ENCODE data around the gene RXRA.
"Not testable (repeated sequence)": the region's sequence is repeated elsewhere in the genome, so short reads cannot be mapped to it uniquely, and the experiment has no call there.

Gene RXRA

GRCh38 chr9:134305533-134305932 lies 20.7 kb upstream of the RXRA start:
- Histone ChIP-seq H3K9ac (ENCODE audit: low read length) (no peak overlapping the region), H4K91ac (ENCODE audit: low read depth, low read length) (no peak overlapping the region), H2BK12ac (ENCODE audit: low read length) (no peak overlapping the region), H3K27me3 (ENCODE audit: insufficient read depth, low read length) (no peaks in the 10 kb centered on the region), H4K8ac (ENCODE audit: low read depth, low read length) (no peak overlapping the region), H3K9me3 (ENCODE audit: insufficient read depth, low read depth, low read length) (peaks cover 10% of the 10 kb centered on the region), H4K12ac (ENCODE audit: low read depth, low read length) (no peak overlapping the region), H3K4me3 (ENCODE audit: low read depth, low read length) (peak overlapping the region; percentile 10), H3K14ac (ENCODE audit: low read length) (no peak overlapping the region), H3K4me2 (ENCODE audit: low read length) (no peak overlapping the region), H3K18ac (ENCODE audit: low read length) (no peak overlapping the region), H3K23ac (ENCODE audit: low read length) (no peak overlapping the region), H3K79me2 (ENCODE audit: control insufficient read depth, insufficient read depth, low read length, poor library complexity) (no peaks in the 10 kb centered on the region), H3K36me3 (ENCODE audit: control insufficient read depth in 1 of 2, insufficient read depth in 2 of 2, low read length in 2 of 2) (no peaks in the 10 kb centered on the region), H2AK5ac (ENCODE audit: low read length) (no peak overlapping the region), H2BK120ac (ENCODE audit: insufficient read depth, low read length, poor library complexity) (no peak overlapping the region), H2AFZ (ENCODE audit: insufficient read depth, low read length, poor library complexity) (no peak overlapping the region), H3K4ac (ENCODE audit: low read depth, low read length) (no peak overlapping the region), H3K27ac (ENCODE audit: low read depth, low read length) (no peak overlapping the region), H2BK5ac (ENCODE audit: low read depth, low read length, poor library complexity) (no peak overlapping the region), H3K79me1 (ENCODE audit: low read length) (no peaks in the 10 kb centered on the region), H3K4me1 (ENCODE audit: control insufficient read depth in 1 of 2, insufficient read depth in 2 of 2, low read length in 2 of 2) (no peaks in the 10 kb centered on the region)
- no peak for DNase-seq
- no CpG with 5 or more reads among the region's 1 CpG for WGBS (ENCODE audit: extremely low coverage, insufficient coverage, insufficient read length)

GRCh38 chr9:134306042-134306441 lies 20.2 kb upstream of the RXRA start:
- H3K14ac ChIP-seq (ENCODE audit: low read length); H4K91ac ChIP-seq (ENCODE audit: low read depth, low read length); H3K4ac ChIP-seq (ENCODE audit: low read depth, low read length); H3K36me3 ChIP-seq (ENCODE audit: control insufficient read depth in 1 of 2, insufficient read depth in 2 of 2, low read length in 2 of 2); H3K4me3 ChIP-seq (ENCODE audit: low read depth, low read length); H3K18ac ChIP-seq (ENCODE audit: low read length); DNase-seq; H2AK5ac ChIP-seq (ENCODE audit: low read length); H3K27ac ChIP-seq (ENCODE audit: low read depth, low read length); H4K12ac ChIP-seq (ENCODE audit: low read depth, low read length); H2AFZ ChIP-seq (ENCODE audit: insufficient read depth, low read length, poor library complexity); H2BK120ac ChIP-seq (ENCODE audit: insufficient read depth, low read length, poor library complexity); H3K79me1 ChIP-seq (ENCODE audit: low read length); H3K23ac ChIP-seq (ENCODE audit: low read length); H2BK5ac ChIP-seq (ENCODE audit: low read depth, low read length, poor library complexity); H3K9me3 ChIP-seq (ENCODE audit: insufficient read depth, low read depth, low read length); H4K8ac ChIP-seq (ENCODE audit: low read depth, low read length); H3K4me1 ChIP-seq (ENCODE audit: control insufficient read depth in 1 of 2, insufficient read depth in 2 of 2, low read length in 2 of 2); H2BK12ac ChIP-seq (ENCODE audit: low read length); H3K79me2 ChIP-seq (ENCODE audit: control insufficient read depth, insufficient read depth, low read length, poor library complexity); H3K27me3 ChIP-seq (ENCODE audit: insufficient read depth, low read length); H3K9ac ChIP-seq (ENCODE audit: low read length); H3K4me2 ChIP-seq (ENCODE audit: low read length): not testable (repeated sequence)

- no peak for DNase-seq
- Histone ChIP-seq H2AFZ (ENCODE audit: insufficient read depth, low read length, poor library complexity) (no peak overlapping the region), H3K79me2 (ENCODE audit: control insufficient read depth, insufficient read depth, low read length, poor library complexity) (no peaks in the 10 kb centered on the region), H3K9me3 (ENCODE audit: insufficient read depth, low read depth, low read length) (peaks cover 10% of the 10 kb centered on the region), H3K9ac (ENCODE audit: low read length) (no peak overlapping the region), H4K91ac (ENCODE audit: low read depth, low read length) (no peak overlapping the region), H3K23ac (ENCODE audit: low read length) (no peak overlapping the region), H2BK5ac (ENCODE audit: low read depth, low read length, poor library complexity) (no peak overlapping the region), H2BK12ac (ENCODE audit: low read length) (no peak overlapping the region), H3K4me3 (ENCODE audit: low read depth, low read length) (no peak overlapping the region), H2AK5ac (ENCODE audit: low read length) (no peak overlapping the region), H3K27me3 (ENCODE audit: insufficient read depth, low read length) (no peaks in the 10 kb centered on the region), H3K18ac (ENCODE audit: low read length) (no peak overlapping the region), H3K4me1 (ENCODE audit: control insufficient read depth in 1 of 2, insufficient read depth in 2 of 2, low read length in 2 of 2) (no peaks in the 10 kb centered on the region), H3K4ac (ENCODE audit: low read depth, low read length) (no peak overlapping the region), H3K79me1 (ENCODE audit: low read length) (no peaks in the 10 kb centered on the region), H3K27ac (ENCODE audit: low read depth, low read length) (no peak overlapping the region), H3K36me3 (ENCODE audit: control insufficient read depth in 1 of 2, insufficient read depth in 2 of 2, low read length in 2 of 2) (no peaks in the 10 kb centered on the region), H4K8ac (ENCODE audit: low read depth, low read length) (no peak overlapping the region), H3K4me2 (ENCODE audit: low read length) (no peak overlapping the region), H3K14ac (ENCODE audit: low read length) (no peak overlapping the region), H4K12ac (ENCODE audit: low read depth, low read length) (no peak overlapping the region), H2BK120ac (ENCODE audit: insufficient read depth, low read length, poor library complexity) (no peak overlapping the region)
- no CpG with 5 or more reads among the region's 15 CpGs for WGBS (ENCODE audit: extremely low coverage, insufficient coverage, insufficient read length)
These were observed 19.3 kb upstream of the RXRA start for GRCh38 chr9:134306636-134307600.

GRCh38 chr9:134307674-134308638 lies 18.3 kb upstream of the RXRA start:
- Histone ChIP-seq H2BK120ac (ENCODE audit: insufficient read depth, low read length, poor library complexity) (no peak overlapping the region), H3K9me3 (ENCODE audit: insufficient read depth, low read depth, low read length) (peaks cover 10% of the 10 kb centered on the region), H3K4me2 (ENCODE audit: low read length) (no peak overlapping the region), H3K23ac (ENCODE audit: low read length) (no peak overlapping the region), H3K4me3 (ENCODE audit: low read depth, low read length) (no peak overlapping the region), H3K14ac (ENCODE audit: low read length) (no peak overlapping the region), H3K27me3 (ENCODE audit: insufficient read depth, low read length) (no peaks in the 10 kb centered on the region), H2BK12ac (ENCODE audit: low read length) (no peak overlapping the region), H4K8ac (ENCODE audit: low read depth, low read length) (no peak overlapping the region), H4K91ac (ENCODE audit: low read depth, low read length) (no peak overlapping the region), H3K27ac (ENCODE audit: low read depth, low read length) (no peak overlapping the region), H3K79me1 (ENCODE audit: low read length) (no peaks in the 10 kb centered on the region), H3K9ac (ENCODE audit: low read length) (no peak overlapping the region), H3K36me3 (ENCODE audit: control insufficient read depth in 1 of 2, insufficient read depth in 2 of 2, low read length in 2 of 2) (no peaks in the 10 kb centered on the region), H3K18ac (ENCODE audit: low read length) (no peak overlapping the region), H2AFZ (ENCODE audit: insufficient read depth, low read length, poor library complexity) (no peak overlapping the region), H2AK5ac (ENCODE audit: low read length) (no peak overlapping the region), H3K4ac (ENCODE audit: low read depth, low read length) (no peak overlapping the region), H3K79me2 (ENCODE audit: control insufficient read depth, insufficient read depth, low read length, poor library complexity) (no peaks in the 10 kb centered on the region), H4K12ac (ENCODE audit: low read depth, low read length) (no peak overlapping the region), H2BK5ac (ENCODE audit: low read depth, low read length, poor library complexity) (no peak overlapping the region), H3K4me1 (ENCODE audit: control insufficient read depth in 1 of 2, insufficient read depth in 2 of 2, low read length in 2 of 2) (no peaks in the 10 kb centered on the region)
- DNase-seq = no peak
- WGBS (ENCODE audit: extremely low coverage, insufficient coverage, insufficient read length) = no CpG with 5 or more reads among the region's 17 CpGs

All from trophoblast cell (in vitro differentiated cells and primary cell).